H9 (cell line): ENCODE results near the gene FAHD1. TPM values are rescaled to one million over a fixed set of nuclear protein-coding genes. Genes with fewer than 3 reads are reported as not detected.

ENCODE experiments used
- DNase-seq: peaks from one replicate; pipeline ENCODE4 v3.0.0-alpha.2; 2017
- H2AFZ ChIP-seq: one replicate; pipeline ENCODE4 v1.6.1; 2013; ENCODE audit warnings: mild to moderate bottlenecking, low read length, control low read depth, moderate library complexity
- H2AK5ac ChIP-seq: 2 replicates; pipeline ENCODE4 v1.6.1; 2013; ENCODE audit warnings: low read length, control low read depth, mixed read lengths; ENCODE audit not compliant: insufficient read length
- H2BK120ac ChIP-seq: one replicate; pipeline ENCODE4 v1.6.1; 2013; ENCODE audit warnings: low read depth, mild to moderate bottlenecking, low read length, control low read depth, inconsistent platforms; ENCODE audit not compliant: poor library complexity, severe bottlenecking
- H2BK12ac ChIP-seq: 2 replicates; pipeline ENCODE4 v1.6.1; 2013; ENCODE audit warnings: low read length, control low read depth, mixed read lengths, low read depth; ENCODE audit not compliant: insufficient read length
- H2BK15ac ChIP-seq: 2 replicates; pipeline ENCODE4 v1.6.1; 2013; ENCODE audit warnings: low read depth, low read length, control low read depth
- H2BK20ac ChIP-seq: one replicate; pipeline ENCODE4 v1.6.1; 2013; ENCODE audit warnings: low read depth, mild to moderate bottlenecking, low read length, control low read depth, inconsistent platforms; ENCODE audit not compliant: poor library complexity, severe bottlenecking
- H2BK5ac ChIP-seq: 2 replicates; pipeline ENCODE4 v1.6.1; 2013; ENCODE audit warnings: low read length, control low read depth, mixed read lengths; ENCODE audit not compliant: insufficient read length
- H3K14ac ChIP-seq: 2 replicates; pipeline ENCODE4 v1.6.1; 2013; ENCODE audit warnings: low read length, control low read depth; ENCODE audit not compliant: insufficient read depth
- H3K18ac ChIP-seq: 2 replicates; pipeline ENCODE4 v1.6.1; 2013; ENCODE audit warnings: low read depth, mild to moderate bottlenecking, mixed read lengths, low read length, control low read depth; ENCODE audit not compliant: insufficient read length
- H3K23ac ChIP-seq: 2 replicates; pipeline ENCODE4 v1.6.1; 2013; ENCODE audit warnings: low read length, control low read depth, mixed read lengths, low read depth; ENCODE audit not compliant: insufficient read length
- H3K23me2 ChIP-seq: 2 replicates; pipeline ENCODE4 v1.6.1; 2013; ENCODE audit warnings: low read depth, mild to moderate bottlenecking, mixed read lengths, low read length, control low read depth; ENCODE audit not compliant: insufficient read length, poor library complexity, severe bottlenecking
- H3K27ac ChIP-seq: 2 replicates; pipeline ENCODE4 v1.5.1; 2013; ENCODE audit warnings: low read length, control low read depth, mixed read lengths, low read depth; ENCODE audit not compliant: insufficient read length
- H3K27me3 ChIP-seq: 2 replicates; pipeline ENCODE4 v1.6.1; 2013; ENCODE audit warnings: low read length, control low read depth, inconsistent platforms; ENCODE audit not compliant: insufficient read depth
- H3K4ac ChIP-seq: 2 replicates; pipeline ENCODE4 v1.6.1; 2013; ENCODE audit warnings: low read depth, mild to moderate bottlenecking, control low read depth, inconsistent platforms, low read length, moderate library complexity
- H3K4me1 ChIP-seq: 2 replicates; pipeline ENCODE4 v1.6.1; 2013; ENCODE audit warnings: low read length, control low read depth, inconsistent platforms; ENCODE audit not compliant: insufficient read depth
- H3K4me2 ChIP-seq: 2 replicates; pipeline ENCODE4 v1.6.1; 2013; ENCODE audit warnings: low read length, control low read depth, mixed read lengths; ENCODE audit not compliant: insufficient read length, insufficient read depth
- H3K56ac ChIP-seq: 2 replicates; pipeline ENCODE4 v1.6.1; 2013; ENCODE audit warnings: low read depth, mild to moderate bottlenecking, mixed read lengths, low read length, control low read depth; ENCODE audit not compliant: insufficient read length
- H3K79me1 ChIP-seq: 2 replicates; pipeline ENCODE4 v1.6.1; 2013; ENCODE audit warnings: low read depth, mild to moderate bottlenecking, moderate library complexity, low read length, control low read depth, inconsistent platforms; ENCODE audit not compliant: insufficient read depth, poor library complexity, severe bottlenecking
- H3K79me2 ChIP-seq: 2 replicates; pipeline ENCODE4 v1.6.1; 2013; ENCODE audit warnings: low read length, control low read depth, inconsistent platforms; ENCODE audit not compliant: insufficient read depth
- H3K9ac ChIP-seq: 2 replicates; pipeline ENCODE4 v1.6.1; 2013; ENCODE audit warnings: low read length, control low read depth, mixed read lengths; ENCODE audit not compliant: insufficient read length; ENCODE audit errors: extremely low read depth
- H3K9me3 ChIP-seq: one replicate; pipeline ENCODE4 v1.6.1; 2013; ENCODE audit warnings: low read depth, low read length, inconsistent platforms; ENCODE audit not compliant: control insufficient read depth
- H3T11ph ChIP-seq: one replicate; pipeline ENCODE4 v1.6.1; 2013; ENCODE audit warnings: mild to moderate bottlenecking, low read length, control low read depth, inconsistent platforms
- H4K20me1 ChIP-seq: one replicate; pipeline ENCODE4 v1.6.1; 2013; ENCODE audit not compliant: control insufficient read depth, insufficient read length, insufficient read depth
- H4K5ac ChIP-seq: 2 replicates; pipeline ENCODE4 v1.6.1; 2013; ENCODE audit warnings: low read depth, mild to moderate bottlenecking, mixed read lengths, low read length, control low read depth; ENCODE audit not compliant: insufficient read length
- H4K8ac ChIP-seq: replicated peaks from 2 replicates; pipeline ENCODE4 v1.6.1; 2013; ENCODE audit warnings: low read length, control low read depth, mixed read lengths, low read depth; ENCODE audit not compliant: insufficient read length
- H4K91ac ChIP-seq: 2 replicates; pipeline ENCODE4 v1.6.1; 2013; ENCODE audit warnings: low read depth, mild to moderate bottlenecking, moderate library complexity, mixed read lengths, low read length, control low read depth; ENCODE audit not compliant: insufficient read length
- H3K27ac Mint-ChIP-seq, 3 experiments: 2 replicates in 2 of 3; 3 replicates in 1 of 3; pipeline ENCODE4 v1.8.0; 2020 to 2021; ENCODE audit warnings: mixed read lengths in 3 of 3, mild to moderate bottlenecking in 1 of 3, moderate library complexity in 1 of 3
- H3K27me3 Mint-ChIP-seq: 2 replicates; pipeline ENCODE4 v1.8.0; 2021; ENCODE audit warnings: low read depth, mild to moderate bottlenecking, moderate library complexity, mixed read lengths
- H3K36me3 Mint-ChIP-seq, 3 experiments: 2 replicates in 2 of 3; 3 replicates in 1 of 3; pipeline ENCODE4 v1.8.0; 2020 to 2021; ENCODE audit warnings: low read depth in 3 of 3, mixed read lengths in 3 of 3; ENCODE audit not compliant: insufficient read depth in 1 of 3
- H3K4me1 Mint-ChIP-seq, 2 experiments: 2 replicates each; pipeline ENCODE4 v1.8.0; 2020; ENCODE audit warnings: mixed read lengths in 2 of 2
- H3K4me3 Mint-ChIP-seq, 2 experiments: 2 replicates in 1 of 2; 3 replicates in 1 of 2; pipeline ENCODE4 v1.8.0; 2020 to 2021; ENCODE audit warnings: mild to moderate bottlenecking in 2 of 2, mixed read lengths in 2 of 2, moderate library complexity in 1 of 2
- H3K9me3 Mint-ChIP-seq, 2 experiments: 2 replicates in 1 of 2; 3 replicates in 1 of 2; pipeline ENCODE4 v1.8.0; 2020; ENCODE audit warnings: mild to moderate bottlenecking in 2 of 2, mixed read lengths in 2 of 2, moderate library complexity in 1 of 2
- CTCF ChIP-seq: fragments of 200-600 bp; sonication (generic); conservative IDR thresholded peaks from 3 replicates; pipeline ENCODE4 v1.8.0; 2021; ENCODE audit warnings: antibody characterized with exemption, mild to moderate bottlenecking
- WGBS: extraction: QIAGEN DNeasy Blood & Tissue Kit; methylation state at CpG from one replicate; pipeline ENCODE4 v1.1.7; 2013; ENCODE audit warnings: missing lambda C conversion rate, low lambda C conversion rate, mixed read lengths; ENCODE audit not compliant: insufficient read length; ENCODE audit errors: extremely low coverage; 5-methylcytosine and 5-hydroxymethylcytosine counted together
- total RNA-seq: library from RNA; stranded (reverse); gene quantifications from 2 replicates; pipeline ENCODE4 v1.2.1, GENCODE V29; 2021

FAHD1 gene
- total RNA-seq, 1 experiment from 2014 or later, result 16.2 TPM

- no peak overlapping the region for H3K4me3 Mint-ChIP-seq
- no peak overlapping the region for H3K23ac ChIP-seq
- H3K4me2 ChIP-seq, result no peak overlapping the region
- no peaks in the 10 kb centered on the region for H3K9me3 ChIP-seq
- no peak overlapping the region for H2AFZ ChIP-seq
- no peak overlapping the region for H3K18ac ChIP-seq
- WGBS, result no CpG with 5 or more reads among the region's 12 CpGs
- no peak overlapping the region for H2BK15ac ChIP-seq
- H2BK20ac ChIP-seq, result no peak overlapping the region
- DNase-seq, result no peak
- no peak overlapping the region for H3K14ac ChIP-seq
- H2BK12ac ChIP-seq, result no peak overlapping the region
- H3K79me2 ChIP-seq, result no peaks in the 10 kb centered on the region
- peaks cover 2% of the 10 kb centered on the region for H3K23me2 ChIP-seq
- no peak overlapping the region for H3K27ac Mint-ChIP-seq
- no peak overlapping the region for H3K56ac ChIP-seq
- no peaks in the 10 kb centered on the region for H3K9me3 Mint-ChIP-seq
- no peak overlapping the region for H3K27ac ChIP-seq
- peaks cover 0 to 10% (median 4%) of the 10 kb centered on the region in 3 experiments; a peak in 5 of 7 replicates for H3K36me3 Mint-ChIP-seq
- no peak for TF ChIP-seq CTCF
- H3K4me1 ChIP-seq, result no peaks in the 10 kb centered on the region; the same call in 1 of the 2 replicates
- H4K91ac ChIP-seq, result no peak overlapping the region
- H3K9ac ChIP-seq, result no peak overlapping the region
- peaks cover 4% of the 10 kb centered on the region for H3K27me3 Mint-ChIP-seq
- H3K4me1 Mint-ChIP-seq, result 0 out of 4 replicates have a peak, but pooled peaks cover 2 to 5% of the 10 kb centered on the region in 2 experiments
- no peak overlapping the region for H4K8ac ChIP-seq
- no peak overlapping the region for H2AK5ac ChIP-seq
- peaks cover 4% of the 10 kb centered on the region for H3K79me1 ChIP-seq
- H2BK120ac ChIP-seq, result no peak overlapping the region
- no peaks in the 10 kb centered on the region for H3K27me3 ChIP-seq
- no peaks in the 10 kb centered on the region for H4K20me1 ChIP-seq
- H2BK5ac ChIP-seq, result no peak overlapping the region
- no peak overlapping the region for H4K5ac ChIP-seq
- no peak overlapping the region for H3T11ph ChIP-seq
- no peak overlapping the region for H3K4ac ChIP-seq
These were observed 6.1 kb upstream of the FAHD1 start for GRCh38 chr16:1820946-1821290.
